MM.1S (cell line): Measurements from ENCODE around the gene WFIKKN1.

Experiments used
- DNase-seq: peaks from one replicate; pipeline ENCODE4 v3.0.0-alpha.2; 2015
- H2AFZ ChIP-seq: fragments of 300-600 bp; sonication (generic); 2 replicates; pipeline ENCODE4 v1.6.0; 2016; ENCODE audit warnings: antibody characterized with exemption, low read length
- H3F3A ChIP-seq: fragments of 300-600 bp; sonication (generic); 2 replicates; pipeline ENCODE4 v1.6.1; 2016; ENCODE audit warnings: mild to moderate bottlenecking, antibody characterized with exemption, low read length, moderate library complexity, mixed read lengths; ENCODE audit not compliant: insufficient read depth
- H3K27ac ChIP-seq: fragments of 300-600 bp; sonication (generic); 2 replicates; pipeline ENCODE4 v1.5.1; 2016; ENCODE audit warnings: mild to moderate bottlenecking, low read length
- H3K27me3 ChIP-seq: fragments of 300-600 bp; sonication (generic); replicated peaks from 2 replicates; pipeline ENCODE4 v1.6.0; 2016; ENCODE audit warnings: low read length; ENCODE audit not compliant: insufficient read depth
- H3K36me3 ChIP-seq: fragments of 300-600 bp; sonication (generic); replicated peaks from 2 replicates; pipeline ENCODE4 v1.6.1; 2016; ENCODE audit warnings: mild to moderate bottlenecking, low read length, mixed read lengths; ENCODE audit not compliant: insufficient read depth
- H3K4me1 ChIP-seq: fragments of 300-600 bp; sonication (generic); 2 replicates; pipeline ENCODE4 v1.6.1; 2016; ENCODE audit warnings: low read length, mixed read lengths
- H3K4me2 ChIP-seq: fragments of 300-600 bp; sonication (generic); 2 replicates; pipeline ENCODE4 v1.6.0; 2016; ENCODE audit warnings: low read depth, low read length
- H3K4me3 ChIP-seq: fragments of 300-600 bp; sonication (generic); 2 replicates; pipeline ENCODE4 v1.5.1; 2016; ENCODE audit warnings: low read length, mixed read lengths
- H3K79me2 ChIP-seq: fragments of 300-600 bp; sonication (generic); 2 replicates; pipeline ENCODE4 v1.6.1; 2016; ENCODE audit warnings: mixed run types, low read length, mixed read lengths
- H3K9ac ChIP-seq: fragments of 300-600 bp; sonication (generic); 2 replicates; pipeline ENCODE4 v1.6.1; 2016; ENCODE audit warnings: low read length, mixed read lengths
- H3K9me2 ChIP-seq: fragments of 300-600 bp; sonication (generic); replicated peaks from 2 replicates; pipeline ENCODE4 v1.6.1; 2016; ENCODE audit warnings: mild to moderate bottlenecking, low read length, mixed read lengths; ENCODE audit not compliant: insufficient read depth
- H3K9me3 ChIP-seq: fragments of 300-600 bp; sonication (generic); replicated peaks from 2 replicates; pipeline ENCODE4 v1.6.1; 2016; ENCODE audit warnings: mild to moderate bottlenecking, low read length, mixed read lengths; ENCODE audit not compliant: insufficient read depth
- H4K20me1 ChIP-seq: fragments of 300-600 bp; sonication (generic); 2 replicates; pipeline ENCODE4 v1.6.1; 2016; ENCODE audit warnings: mild to moderate bottlenecking, low read length, moderate library complexity, mixed read lengths; ENCODE audit not compliant: insufficient read depth
- EZH2 ChIP-seq: fragments of 300-600 bp; sonication (generic); optimal IDR thresholded peaks from 2 replicates; pipeline ENCODE3; 2017; ENCODE audit warnings: low read depth, mild to moderate bottlenecking, antibody characterized with exemption, low read length, mixed read lengths
- EZH2phosphoT487 ChIP-seq: fragments of 300-600 bp; sonication (generic); IDR thresholded peaks from 2 replicates; pipeline ENCODE4 v1.6.1; 2018; ENCODE audit warnings: antibody characterized with exemption, low read length
- TF ChIP-seq, protein P1 (sequence below): fragments of 300-600 bp; sonication (generic); IDR thresholded peaks from 2 replicates; pipeline ENCODE4 v1.5.1; 2016; ENCODE audit warnings: antibody characterized with exemption, low read length, mixed read lengths

Gene WFIKKN1

DNA sequence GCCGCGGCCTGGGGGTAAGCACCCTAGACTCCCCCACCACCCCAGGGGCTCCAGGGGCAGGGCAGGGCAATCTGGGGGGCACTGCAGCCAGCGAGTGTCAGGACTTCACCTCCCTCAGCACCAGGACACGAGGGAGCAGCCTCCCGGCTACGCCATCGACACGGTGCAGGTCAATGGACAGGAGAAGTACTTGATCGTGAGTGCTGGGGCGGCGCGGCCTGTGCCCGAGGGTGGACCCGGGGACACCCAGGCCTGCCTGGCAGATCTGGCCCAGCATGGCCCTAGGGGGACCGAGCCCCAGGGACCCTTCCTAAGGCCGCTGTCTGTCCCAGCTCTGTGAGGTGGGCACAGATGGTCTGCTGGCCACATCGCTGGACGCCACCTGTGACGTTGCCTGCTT lies 41.6 kb downstream of the WFIKKN1 start:
- no peak overlapping the region for H3K4me2 ChIP-seq
- no peak overlapping the region for H3K4me3 ChIP-seq
- TF ChIP-seq EZH2 (no peak), EZH2phosphoT487 (no peak)
- TF ChIP-seq, protein P1, sequence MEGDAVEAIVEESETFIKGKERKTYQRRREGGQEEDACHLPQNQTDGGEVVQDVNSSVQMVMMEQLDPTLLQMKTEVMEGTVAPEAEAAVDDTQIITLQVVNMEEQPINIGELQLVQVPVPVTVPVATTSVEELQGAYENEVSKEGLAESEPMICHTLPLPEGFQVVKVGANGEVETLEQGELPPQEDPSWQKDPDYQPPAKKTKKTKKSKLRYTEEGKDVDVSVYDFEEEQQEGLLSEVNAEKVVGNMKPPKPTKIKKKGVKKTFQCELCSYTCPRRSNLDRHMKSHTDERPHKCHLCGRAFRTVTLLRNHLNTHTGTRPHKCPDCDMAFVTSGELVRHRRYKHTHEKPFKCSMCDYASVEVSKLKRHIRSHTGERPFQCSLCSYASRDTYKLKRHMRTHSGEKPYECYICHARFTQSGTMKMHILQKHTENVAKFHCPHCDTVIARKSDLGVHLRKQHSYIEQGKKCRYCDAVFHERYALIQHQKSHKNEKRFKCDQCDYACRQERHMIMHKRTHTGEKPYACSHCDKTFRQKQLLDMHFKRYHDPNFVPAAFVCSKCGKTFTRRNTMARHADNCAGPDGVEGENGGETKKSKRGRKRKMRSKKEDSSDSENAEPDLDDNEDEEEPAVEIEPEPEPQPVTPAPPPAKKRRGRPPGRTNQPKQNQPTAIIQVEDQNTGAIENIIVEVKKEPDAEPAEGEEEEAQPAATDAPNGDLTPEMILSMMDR = no peak
- H3K9me2 ChIP-seq = no peaks in the 10 kb centered on the region
- DNase-seq = no peak
- H3K9me3 ChIP-seq = no peaks in the 10 kb centered on the region
- no peak overlapping the region for H2AFZ ChIP-seq
- no peaks in the 10 kb centered on the region for H3F3A ChIP-seq
- no peak overlapping the region for H3K27ac ChIP-seq
- peaks cover 24% of the 10 kb centered on the region for H3K79me2 ChIP-seq
- H3K27me3 ChIP-seq = no peaks in the 10 kb centered on the region
- no peak overlapping the region for H3K9ac ChIP-seq
- peaks cover 9% of the 10 kb centered on the region; the same call in 1 of the 2 replicates for H3K4me1 ChIP-seq
- no peaks in the 10 kb centered on the region for H4K20me1 ChIP-seq
- H3K36me3 ChIP-seq = no peaks in the 10 kb centered on the region; the same call in 1 of the 2 replicates

- Histone ChIP-seq H3K79me2 (peaks cover 24% of the 10 kb centered on the region), H3K27ac (no peak overlapping the region), H3K4me1 (0 out of 2 replicates have a peak, but pooled peaks cover 6% of the 10 kb centered on the region), H3K4me3 (no peak overlapping the region), H3K9me2 (no peaks in the 10 kb centered on the region), H3K36me3 (no peaks in the 10 kb centered on the region; the same call in 1 of the 2 replicates), H4K20me1 (no peaks in the 10 kb centered on the region), H3K9ac (no peak overlapping the region), H2AFZ (no peak overlapping the region), H3K27me3 (no peaks in the 10 kb centered on the region), H3K4me2 (no peak overlapping the region), H3K9me3 (no peaks in the 10 kb centered on the region), H3F3A (no peaks in the 10 kb centered on the region)
- no peak for DNase-seq
- TF ChIP-seq, protein P1 = no peak
- TF ChIP-seq EZH2 (no peak), EZH2phosphoT487 (no peak)
Observed at GRCh38 chr16:672851-673250, 42.1 kb downstream of the WFIKKN1 start.

- Histone ChIP-seq H3K4me3 (no peak overlapping the region), H3K27ac (no peak overlapping the region), H3K36me3 (no peaks in the 10 kb centered on the region; the same call in 1 of the 2 replicates)
Observed at GRCh38 chr16:673399-673991, 42.7 kb downstream of the WFIKKN1 start.

More at GRCh38 chr16:673399-673991, 42.7 kb downstream of the WFIKKN1 start:
- Histone ChIP-seq H2AFZ (no peak overlapping the region), H3F3A (no peaks in the 10 kb centered on the region), H3K9me2 (no peaks in the 10 kb centered on the region), H3K79me2 (peaks cover 18% of the 10 kb centered on the region), H3K27me3 (no peaks in the 10 kb centered on the region), H3K4me2 (no peak overlapping the region), H4K20me1 (no peaks in the 10 kb centered on the region), H3K9me3 (no peaks in the 10 kb centered on the region), H3K4me1 (0 out of 2 replicates have a peak, but pooled peaks cover 6% of the 10 kb centered on the region), H3K9ac (no peak overlapping the region)
- no peak for DNase-seq
- TF ChIP-seq, protein P1 = no peak
- no peak for TF ChIP-seq EZH2
- no peak for TF ChIP-seq EZH2phosphoT487
